HL-60 (cell line): ENCODE results near the gene HSPA12B.

Source experiments
- CTCF ChIP-seq: IDR thresholded peaks from one replicate; pipeline ENCODE4 v1.5.1; 2011; ENCODE audit warnings: low read length, control low read depth, inconsistent platforms; ENCODE audit not compliant: insufficient read depth
- GABPA ChIP-seq: IDR thresholded peaks from 2 replicates; pipeline ENCODE4 v1.6.1; 2012; ENCODE audit warnings: low read depth

GRCh38 chr20:3719046-3719445, 13.4 kb upstream of the HSPA12B start:
- TF ChIP-seq CTCF: no peak
- TF ChIP-seq GABPA: no peak
